ENCODE data around the gene ANXA3.
"Not testable (repeated sequence)": the region's sequence is repeated elsewhere in the genome, so short reads cannot be mapped to it uniquely, and the experiment has no call there.

Gene ANXA3

GRCh38 chr4:78581618-78582017 lies 30.0 kb downstream of the ANXA3 start:
- no peak for DNase-seq

GRCh38 chr4:78584863-78585547 lies 33.4 kb downstream of the ANXA3 start:
- DNase-seq: no peak

- no peak for DNase-seq
Measured at GRCh38 chr4:78585633-78586032, 34.1 kb downstream of the ANXA3 start.

- no peak for DNase-seq
Measured at GRCh38 chr4:78588894-78589545, 37.5 kb downstream of the ANXA3 start.

GRCh38 chr4:78591404-78591803 lies 39.8 kb downstream of the ANXA3 start:
- no peak for DNase-seq

- no peak for DNase-seq
Measured at GRCh38 chr4:78592088-78592783, 40.7 kb downstream of the ANXA3 start.

GRCh38 chr4:78596111-78596742 lies 44.7 kb downstream of the ANXA3 start:
- DNase-seq: no peak

GRCh38 chr4:78598431-78598830 lies 46.9 kb downstream of the ANXA3 start:
- DNase-seq: not testable (repeated sequence)

- DNase-seq: no peak
Measured at GRCh38 chr4:78599147-78599546, 47.6 kb downstream of the ANXA3 start.

GRCh38 chr4:78599931-78600375 lies 48.4 kb downstream of the ANXA3 start:
- DNase-seq: no peak

- peak; percentile 32 for DNase-seq
Measured at GRCh38 chr4:78601013-78601412, 49.4 kb downstream of the ANXA3 start.

GRCh38 chr4:78602334-78602733 lies 50.8 kb downstream of the ANXA3 start:
- no peak for DNase-seq

- DNase-seq: no peak
Measured at GRCh38 chr4:78603384-78603783, 51.8 kb downstream of the ANXA3 start.

- DNase-seq: no peak
Measured at GRCh38 chr4:78604988-78605387, 53.4 kb downstream of the ANXA3 start.

GRCh38 chr4:78606035-78606434 lies 54.5 kb downstream of the ANXA3 start:
- DNase-seq: no peak

GRCh38 chr4:78606530-78607095 lies 55.0 kb downstream of the ANXA3 start:
- no peak for DNase-seq

- no peak for DNase-seq
Measured at GRCh38 chr4:78608684-78609083, 57.1 kb downstream of the ANXA3 start.

- DNase-seq: no peak
Measured at GRCh38 chr4:78609580-78609979, 58.0 kb downstream of the ANXA3 start.

GRCh38 chr4:78610546-78611214 lies 59.1 kb downstream of the ANXA3 start:
- DNase-seq: no peak

GRCh38 chr4:78611215-78611558 lies 59.6 kb downstream of the ANXA3 start:
- DNase-seq: no peak

- DNase-seq: no peak
Measured at GRCh38 chr4:78612398-78613178, 61.0 kb downstream of the ANXA3 start.
